Testis (tissue), 2 donors: ENCODE results near the gene SMAD7.

ENCODE experiments used
- POLR2A ChIP-seq: fragments of 450-650 bp; IDR thresholded peaks from one replicate; pipeline ENCODE4 v1.6.1; 2017; ENCODE audit warnings: antibody characterized with exemption, mild to moderate bottlenecking, moderate library complexity
- TF ChIP-seq, protein P1 (sequence below), 3 experiments: fragments of 450-650 bp in 2 of 3; fragments of 200-600 bp in 1 of 3; sonication (generic) in 1 of 3; IDR thresholded peaks; one replicate each; pipeline ENCODE4 v1.5.1; 2016 to 2019; ENCODE audit warnings: antibody characterized with exemption in 3 of 3, mild to moderate bottlenecking in 2 of 3, moderate library complexity in 1 of 3

GRCh38 chr18:48975120-48975816 lies 24.5 kb upstream of the SMAD7 start:
- TF ChIP-seq, protein P1, sequence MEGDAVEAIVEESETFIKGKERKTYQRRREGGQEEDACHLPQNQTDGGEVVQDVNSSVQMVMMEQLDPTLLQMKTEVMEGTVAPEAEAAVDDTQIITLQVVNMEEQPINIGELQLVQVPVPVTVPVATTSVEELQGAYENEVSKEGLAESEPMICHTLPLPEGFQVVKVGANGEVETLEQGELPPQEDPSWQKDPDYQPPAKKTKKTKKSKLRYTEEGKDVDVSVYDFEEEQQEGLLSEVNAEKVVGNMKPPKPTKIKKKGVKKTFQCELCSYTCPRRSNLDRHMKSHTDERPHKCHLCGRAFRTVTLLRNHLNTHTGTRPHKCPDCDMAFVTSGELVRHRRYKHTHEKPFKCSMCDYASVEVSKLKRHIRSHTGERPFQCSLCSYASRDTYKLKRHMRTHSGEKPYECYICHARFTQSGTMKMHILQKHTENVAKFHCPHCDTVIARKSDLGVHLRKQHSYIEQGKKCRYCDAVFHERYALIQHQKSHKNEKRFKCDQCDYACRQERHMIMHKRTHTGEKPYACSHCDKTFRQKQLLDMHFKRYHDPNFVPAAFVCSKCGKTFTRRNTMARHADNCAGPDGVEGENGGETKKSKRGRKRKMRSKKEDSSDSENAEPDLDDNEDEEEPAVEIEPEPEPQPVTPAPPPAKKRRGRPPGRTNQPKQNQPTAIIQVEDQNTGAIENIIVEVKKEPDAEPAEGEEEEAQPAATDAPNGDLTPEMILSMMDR (IDR thresholded peaks at IDR 0.05), result no peak
- TF ChIP-seq POLR2A, result no peak
